HAP-1 (cell line): Measurements from ENCODE around the gene RAB6D.
"Not testable (repeated sequence)": the region's sequence is repeated elsewhere in the genome, so short reads cannot be mapped to it uniquely, and the experiment has no call there.

ENCODE experiments used
- DNase-seq, 2 experiments: peaks; one replicate each; pipeline ENCODE4 v3.0.0-alpha.2; 2016 to 2020; ENCODE audit warnings: low spot score in 2 of 2
- H3K27me3 ChIP-seq: fragments of 250-450 bp; sonication (Bioruptor Pico); 2 replicates; pipeline ENCODE4 v1.5.1; 2020; ENCODE audit warnings: low read depth, mild to moderate bottlenecking, moderate library complexity
- H3K36me3 ChIP-seq: fragments of 250-450 bp; sonication (Bioruptor Pico); replicated peaks from 2 replicates; pipeline ENCODE4 v1.5.1; 2020; ENCODE audit warnings: mild to moderate bottlenecking
- H3K4me1 ChIP-seq: fragments of 250-450 bp; sonication (Bioruptor Pico); 2 replicates; pipeline ENCODE4 v1.5.1; 2020; ENCODE audit warnings: mild to moderate bottlenecking
- H3K4me3 ChIP-seq: fragments of 250-450 bp; sonication (Bioruptor Pico); 2 replicates; pipeline ENCODE4 v1.5.1; 2020; ENCODE audit warnings: mild to moderate bottlenecking, moderate library complexity
- H3K9me3 ChIP-seq: fragments of 250-450 bp; sonication (Bioruptor Pico); 2 replicates; pipeline ENCODE4 v1.5.1; 2020; ENCODE audit warnings: mild to moderate bottlenecking, moderate library complexity
- in situ Hi-C: fragments of 300-500 bp; cut with MboI; formaldehyde crosslinking; loops from 3 replicates; pipeline ENCODE4 v1.14.3; 2020; ENCODE audit warnings: low sequenced_read_pairs, inconsistent platforms, mixed read lengths

RAB6D gene

GRCh38 chr2:131391471-131391870 is 27.5 kb upstream of the RAB6D start:
- H3K36me3 ChIP-seq, DNase-seq, H3K4me3 ChIP-seq, in situ Hi-C loops, H3K4me1 ChIP-seq, H3K9me3 ChIP-seq, H3K27me3 ChIP-seq: not testable (repeated sequence)

- H3K4me3 ChIP-seq, in situ Hi-C loops, H3K36me3 ChIP-seq, H3K27me3 ChIP-seq, H3K4me1 ChIP-seq, DNase-seq, H3K9me3 ChIP-seq: not testable (repeated sequence)
Observed at GRCh38 chr2:131390495-131391130, 26.6 kb upstream of the RAB6D start.

- H3K36me3 ChIP-seq, result no peaks in the 10 kb centered on the region
- no peak overlapping the region for H3K4me3 ChIP-seq
- DNase-seq, result no peak
- no peaks in the 10 kb centered on the region for H3K9me3 ChIP-seq
- in situ Hi-C loops, result no loop called here
- no peaks in the 10 kb centered on the region for H3K4me1 ChIP-seq
- H3K27me3 ChIP-seq, result 0 out of 2 replicates have a peak, but pooled peaks cover 2% of the 10 kb centered on the region
Observed at GRCh38 chr2:131389657-131390056, 25.7 kb upstream of the RAB6D start.

- H3K9me3 ChIP-seq, DNase-seq, H3K4me3 ChIP-seq, H3K27me3 ChIP-seq, H3K4me1 ChIP-seq, H3K36me3 ChIP-seq, in situ Hi-C loops: not testable (repeated sequence)
Observed at GRCh38 chr2:131388834-131389233, 24.9 kb upstream of the RAB6D start.

- H3K36me3 ChIP-seq, H3K4me3 ChIP-seq, H3K9me3 ChIP-seq, H3K27me3 ChIP-seq, in situ Hi-C loops, DNase-seq, H3K4me1 ChIP-seq: not testable (repeated sequence)
Observed at GRCh38 chr2:131373111-131373510, 9.1 kb upstream of the RAB6D start.

GRCh38 chr2:131369954-131370353 is 6.0 kb upstream of the RAB6D start:
- Histone ChIP-seq H3K9me3 (no peaks in the 10 kb centered on the region), H3K27me3 (peaks cover 1% of the 10 kb centered on the region; the same call in 1 of the 2 replicates), H3K36me3 (no peaks in the 10 kb centered on the region), H3K4me1 (no peaks in the 10 kb centered on the region), H3K4me3 (no peak overlapping the region)
- in situ Hi-C loops, result no loop called here
- DNase-seq, result no peak

GRCh38 chr2:131368493-131369066 is 4.6 kb upstream of the RAB6D start:
- H3K36me3 ChIP-seq, H3K4me3 ChIP-seq, H3K4me1 ChIP-seq, H3K9me3 ChIP-seq, in situ Hi-C loops, DNase-seq, H3K27me3 ChIP-seq: not testable (repeated sequence)

GRCh38 chr2:131367352-131367751 is 3.4 kb upstream of the RAB6D start:
- Histone ChIP-seq H3K4me3 (no peak overlapping the region), H3K27me3 (peaks cover 9% of the 10 kb centered on the region), H3K9me3 (no peaks in the 10 kb centered on the region), H3K36me3 (no peaks in the 10 kb centered on the region), H3K4me1 (no peaks in the 10 kb centered on the region)
- no peak for DNase-seq
- in situ Hi-C loops, result no loop called here

- Histone ChIP-seq H3K27me3 (peaks cover 12% of the 10 kb centered on the region), H3K4me1 (no peaks in the 10 kb centered on the region), H3K9me3 (no peaks in the 10 kb centered on the region), H3K36me3 (no peaks in the 10 kb centered on the region), H3K4me3 (no peak overlapping the region)
- DNase-seq, result no peak
- in situ Hi-C loops, result no loop called here
Observed at GRCh38 chr2:131366643-131367042, 2.7 kb upstream of the RAB6D start.

- Histone ChIP-seq H3K27me3 (peaks cover 12% of the 10 kb centered on the region), H3K4me3 (no peak overlapping the region), H3K4me1 (no peaks in the 10 kb centered on the region), H3K36me3 (no peaks in the 10 kb centered on the region), H3K9me3 (no peaks in the 10 kb centered on the region)
- no peak for DNase-seq
- in situ Hi-C loops, result no loop called here
Observed at GRCh38 chr2:131365452-131365851, 1.5 kb upstream of the RAB6D start.

GRCh38 chr2:131363213-131363612 is 755 bp downstream of the RAB6D start:
- H3K4me3 ChIP-seq, in situ Hi-C loops, DNase-seq, H3K4me1 ChIP-seq, H3K36me3 ChIP-seq, H3K9me3 ChIP-seq: not testable (repeated sequence)
- H3K27me3 ChIP-seq, result peaks cover 12% of the 10 kb centered on the region

- H3K9me3 ChIP-seq, H3K4me3 ChIP-seq, H3K4me1 ChIP-seq, in situ Hi-C loops, H3K36me3 ChIP-seq, DNase-seq: not testable (repeated sequence)
- H3K27me3 ChIP-seq, result peaks cover 12% of the 10 kb centered on the region
Observed at GRCh38 chr2:131361773-131362172, 2.2 kb downstream of the RAB6D start.

- H3K36me3 ChIP-seq, H3K4me1 ChIP-seq, in situ Hi-C loops, H3K27me3 ChIP-seq, DNase-seq, H3K9me3 ChIP-seq, H3K4me3 ChIP-seq: not testable (repeated sequence)
Observed at GRCh38 chr2:131353167-131353697, 10.7 kb downstream of the RAB6D start.

GRCh38 chr2:131349021-131349420 is 14.9 kb downstream of the RAB6D start:
- in situ Hi-C loops, result loop anchor here (25.0 kb wide), 1 partner anchor 187 kb away; no protein-coding TSS in a partner anchor
- Histone ChIP-seq H3K4me1 (no peaks in the 10 kb centered on the region), H3K27me3 (no peaks in the 10 kb centered on the region), H3K4me3 (no peak overlapping the region), H3K36me3 (no peaks in the 10 kb centered on the region), H3K9me3 (no peaks in the 10 kb centered on the region)
- DNase-seq, result no peak
